ENCODE measurements around the gene FKBP3.
"Not testable (repeated sequence)": the region's sequence is repeated elsewhere in the genome, so short reads cannot be mapped to it uniquely, and the experiment has no call there.

FKBP3 gene

DNA sequence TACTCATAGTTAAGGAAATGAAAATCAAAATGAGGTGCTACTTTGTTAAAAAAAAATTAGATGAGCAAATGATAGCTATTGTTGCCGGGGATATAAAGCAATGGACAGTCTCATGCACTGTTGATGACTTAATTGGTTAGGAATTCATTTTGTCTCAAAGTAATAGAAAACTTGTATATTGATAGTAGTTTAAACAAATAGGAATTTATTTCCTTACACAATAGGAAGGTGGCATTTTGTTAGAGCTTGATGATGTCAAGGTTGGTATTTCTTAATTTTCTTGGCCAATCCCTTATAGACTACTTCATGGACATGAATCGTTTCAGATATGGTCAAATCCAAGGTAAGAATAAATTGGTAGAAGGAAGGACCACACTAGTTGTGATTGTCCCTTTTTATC is 42.6 kb downstream of the FKBP3 start:
- Mint-ChIP-seq H3K4me1 (ENCODE audit: low read depth) (peaks cover 24% of the 10 kb centered on the region), H3K9me3 (no peaks in the 10 kb centered on the region), H3K36me3 (ENCODE audit: low read depth) (peaks cover 44% of the 10 kb centered on the region), H3K27ac (no peak overlapping the region), H3K4me3 (no peak overlapping the region), H3K27me3 (no peaks in the 10 kb centered on the region)
- intact Hi-C loops (cut with micrococcal nuclease): no loop called here

DNA sequence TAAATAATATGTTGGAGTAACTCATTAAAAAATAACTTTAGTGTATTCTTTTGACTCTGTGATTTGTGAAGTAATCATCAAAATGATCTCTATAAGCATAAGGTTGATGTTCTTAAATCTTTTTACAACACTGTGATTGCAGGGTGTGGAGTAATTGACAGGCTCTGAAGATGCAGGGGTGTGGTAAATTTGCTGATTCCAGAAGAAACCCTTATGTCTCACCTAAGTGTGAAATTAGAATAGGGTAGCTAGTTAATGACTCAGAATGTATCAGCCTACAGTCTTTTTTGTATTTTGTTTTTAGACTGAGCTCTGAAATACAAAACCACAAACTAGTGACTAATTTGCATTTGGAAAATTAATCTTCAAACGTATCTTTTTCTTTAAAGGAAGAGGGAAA is 44.5 kb downstream of the FKBP3 start:
- peaks cover 25% of the 10 kb centered on the region for H3K36me3 Mint-ChIP-seq (ENCODE audit: low read depth)
- intact Hi-C loops (cut with micrococcal nuclease): no loop called here
- no peaks in the 10 kb centered on the region for H3K27me3 Mint-ChIP-seq
- H3K4me1 Mint-ChIP-seq (ENCODE audit: low read depth): peaks cover 43% of the 10 kb centered on the region
- H3K9me3 Mint-ChIP-seq: no peaks in the 10 kb centered on the region
- H3K4me3 Mint-ChIP-seq: no peak overlapping the region
- H3K27ac Mint-ChIP-seq: no peak overlapping the region

DNA sequence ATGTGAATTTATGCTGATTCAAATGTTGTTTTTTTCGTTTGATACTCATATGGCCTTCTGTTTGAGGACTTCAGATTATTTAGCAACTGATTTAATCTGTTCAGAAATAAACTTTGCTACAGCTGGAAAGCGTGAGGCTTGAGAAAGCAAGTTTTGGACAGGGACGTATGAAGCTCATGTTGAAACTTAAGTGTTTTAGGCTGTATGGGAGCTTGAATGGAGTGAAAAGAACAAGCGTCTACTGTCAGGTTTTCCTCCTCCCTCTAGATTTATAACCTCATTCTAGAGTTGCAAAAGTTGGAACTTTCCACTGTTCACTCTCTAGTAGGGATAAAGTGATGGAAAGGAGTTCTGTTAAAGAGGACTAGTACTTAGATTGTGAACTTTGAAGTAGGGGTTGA is 49.3 kb downstream of the FKBP3 start:
- peaks cover 9% of the 10 kb centered on the region for H3K27me3 Mint-ChIP-seq
- no peaks in the 10 kb centered on the region for H3K9me3 Mint-ChIP-seq
- intact Hi-C loops (cut with micrococcal nuclease): loop anchor here (1.0 to 2.0 kb wide), 3 partner anchors 50 to 168 kb away; partner anchors contain the start of genes FANCM, KLHL28 and MIS18BP1
- H3K27ac Mint-ChIP-seq: peak overlapping the region; percentile 96
- H3K4me1 Mint-ChIP-seq (ENCODE audit: low read depth): peaks cover 43% of the 10 kb centered on the region
- peaks cover 8% of the 10 kb centered on the region for H3K36me3 Mint-ChIP-seq (ENCODE audit: low read depth)
- peak overlapping the region; percentile 97 for H3K4me3 Mint-ChIP-seq

DNA sequence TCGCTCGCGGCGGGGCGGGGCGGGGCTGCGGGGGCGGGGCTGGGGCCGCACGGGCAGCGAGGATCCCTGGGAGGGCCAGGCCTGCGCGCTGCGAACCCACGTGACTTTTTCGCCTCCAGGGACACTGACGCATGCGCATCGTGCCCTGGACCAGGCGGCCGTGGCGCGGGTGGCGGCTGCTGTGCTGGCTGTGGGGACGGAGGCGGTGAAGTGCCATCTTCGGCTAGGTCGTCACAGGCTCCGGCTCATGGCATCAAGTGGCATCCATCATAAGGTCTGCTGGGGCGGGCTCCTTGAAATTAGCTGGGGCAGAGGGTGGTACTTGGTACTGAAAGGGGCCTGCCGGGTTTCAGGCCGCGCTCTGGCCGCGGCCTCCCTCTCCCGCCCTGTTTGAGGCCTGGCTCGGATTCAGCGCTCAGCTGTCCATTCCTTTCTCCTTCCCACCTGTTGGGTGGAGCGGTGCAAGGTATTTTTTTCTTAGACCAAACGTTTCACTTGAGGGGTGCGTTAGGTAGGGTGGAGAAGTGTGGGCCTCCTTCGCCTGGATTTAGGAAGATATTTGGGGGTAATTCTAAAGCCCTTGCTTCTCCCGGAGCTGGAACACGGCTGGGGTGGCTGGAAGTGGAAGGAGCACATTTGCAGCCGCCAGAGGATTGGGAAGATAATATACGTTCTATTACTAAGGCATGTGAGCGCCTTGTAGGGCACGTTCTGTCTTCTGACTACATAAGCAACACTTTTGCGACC is 50.1 kb downstream of the FKBP3 start, which contains the start of gene PRPF39:
Gene PRPF39 (plus strand): TSS at position 141 of the 747 bp plus-strand sequence. CDS start 11,124 bp downstream, outside the sequence.
- Mint-ChIP-seq H3K9me3 (no peaks in the 10 kb centered on the region), H3K4me3 (peak within 1 kb of the TSS; percentile 97), H3K4me1 (ENCODE audit: low read depth) (peaks cover 39% of the 10 kb centered on the region), H3K27ac (peak within 1 kb of the TSS; percentile 96), H3K36me3 (ENCODE audit: low read depth) (peaks cover 8% of the 10 kb centered on the region), H3K27me3 (peaks cover 9% of the 10 kb centered on the region)
- intact Hi-C loops (cut with micrococcal nuclease): loop anchor here (1.0 to 2.0 kb wide), 4 partner anchors 51 to 187 kb away; partner anchors contain the start of genes FANCM, KLHL28 and MIS18BP1

DNA sequence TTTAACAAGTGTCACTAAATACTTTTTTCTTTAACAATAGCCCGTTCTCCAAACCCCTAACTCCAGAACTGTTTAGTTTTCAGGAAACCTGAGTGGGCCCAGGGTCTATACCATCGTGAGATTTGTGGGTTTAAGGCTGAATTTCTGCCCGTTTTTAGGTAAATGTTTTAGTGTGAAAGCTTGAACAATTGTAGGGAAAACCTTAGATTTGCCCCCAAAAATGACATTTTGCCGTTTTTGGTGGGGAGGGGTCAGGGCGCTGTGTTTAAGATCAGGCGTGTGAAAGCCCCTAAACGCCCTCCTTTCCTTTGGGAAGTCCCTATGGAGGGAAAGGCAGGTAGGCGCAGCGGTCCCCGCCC is 50.7 kb downstream of the FKBP3 start:
- Mint-ChIP-seq H3K9me3 (no peaks in the 10 kb centered on the region), H3K4me3 (peak overlapping the region; percentile 97), H3K27me3 (peaks cover 9% of the 10 kb centered on the region), H3K27ac (peak overlapping the region; percentile 96), H3K4me1 (ENCODE audit: low read depth) (peaks cover 37% of the 10 kb centered on the region), H3K36me3 (ENCODE audit: low read depth) (peaks cover 8% of the 10 kb centered on the region)
- intact Hi-C loops (cut with micrococcal nuclease): loop anchor here (1.0 kb wide), 1 partner anchor 186 kb away; a partner anchor contains a TSS

DNA sequence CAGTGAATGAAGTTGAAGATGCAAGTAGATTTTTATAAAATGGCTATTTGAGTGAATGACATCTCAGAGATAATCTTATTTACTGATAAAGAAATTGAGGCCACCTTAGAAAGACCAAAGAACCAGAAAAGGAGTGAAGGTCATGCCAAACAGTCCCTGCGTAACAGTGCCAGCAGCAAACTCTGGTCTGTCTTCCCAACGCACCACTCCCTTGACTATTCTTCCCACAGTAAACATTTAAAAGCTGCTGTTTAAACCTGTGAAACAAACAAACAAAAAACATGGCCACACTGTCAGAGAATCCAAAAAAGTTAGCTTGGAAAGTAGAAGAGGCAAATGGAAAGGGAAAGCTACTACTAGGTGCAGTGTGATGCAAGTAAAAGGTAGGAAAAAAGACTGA is 51.9 kb downstream of the FKBP3 start:
- Mint-ChIP-seq H3K9me3 (no peaks in the 10 kb centered on the region), H3K4me1 (ENCODE audit: low read depth) (peaks cover 31% of the 10 kb centered on the region), H3K36me3 (ENCODE audit: low read depth) (peaks cover 8% of the 10 kb centered on the region), H3K27me3 (peaks cover 9% of the 10 kb centered on the region), H3K4me3 (no peak overlapping the region), H3K27ac (no peak overlapping the region)
- intact Hi-C loops (cut with micrococcal nuclease): no loop called here

DNA sequence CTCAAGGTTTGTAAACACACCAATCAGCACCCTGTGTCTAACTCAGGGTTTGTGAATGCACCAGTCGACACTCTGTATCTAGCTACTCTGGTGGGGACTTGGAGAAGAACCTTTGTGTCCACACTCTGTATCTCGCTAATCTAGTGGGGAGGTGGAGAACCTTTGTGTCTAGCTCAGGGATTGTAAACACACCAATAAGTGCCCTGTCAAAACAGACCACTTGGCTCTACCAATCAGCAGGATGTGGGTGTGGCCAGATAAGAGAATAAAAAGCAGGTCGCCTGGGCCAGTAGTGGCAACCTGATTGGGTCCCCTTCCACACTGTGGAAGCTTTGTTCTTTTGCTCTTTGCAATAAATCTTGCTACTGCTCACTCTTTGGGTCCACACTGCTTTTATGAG is 53.2 kb downstream of the FKBP3 start:
- H3K27ac Mint-ChIP-seq; intact Hi-C loops (cut with micrococcal nuclease); H3K36me3 Mint-ChIP-seq (ENCODE audit: low read depth): not testable (repeated sequence)

DNA sequence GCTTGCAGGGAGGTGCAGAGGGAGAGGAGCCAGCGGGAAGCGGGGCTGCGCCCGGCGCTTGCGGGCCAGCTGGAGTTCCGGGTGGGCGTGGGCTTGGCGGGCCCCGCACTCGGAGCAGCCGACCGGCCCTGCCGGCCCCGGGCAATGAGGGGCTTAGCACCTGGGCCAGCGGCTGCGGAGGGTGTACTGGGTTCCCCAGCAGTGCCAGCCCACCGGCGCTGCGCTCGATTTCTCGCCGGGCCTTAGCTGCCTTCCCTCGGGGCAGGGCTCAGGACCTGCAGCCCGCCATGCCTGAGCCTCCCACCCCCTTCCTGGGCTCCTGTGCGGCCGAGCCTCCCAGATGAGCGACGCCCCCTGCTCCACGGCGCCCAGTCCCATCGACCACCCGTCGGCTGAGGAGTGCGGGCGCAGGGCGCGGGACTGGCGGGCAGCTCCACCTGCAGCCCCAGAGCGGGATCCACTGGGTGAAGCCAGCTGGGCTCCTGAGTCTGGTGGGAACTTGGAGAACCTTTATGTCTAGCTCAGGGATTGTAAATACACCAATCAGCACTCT is 53.8 kb downstream of the FKBP3 start:
- H3K27me3 Mint-ChIP-seq; H3K9me3 Mint-ChIP-seq; H3K27ac Mint-ChIP-seq; H3K4me3 Mint-ChIP-seq; intact Hi-C loops (cut with micrococcal nuclease); H3K36me3 Mint-ChIP-seq (ENCODE audit: low read depth): not testable (repeated sequence)
- H3K4me1 Mint-ChIP-seq (ENCODE audit: low read depth): peaks cover 13% of the 10 kb centered on the region

More for the DNA sequence above, 53.2 kb downstream of the FKBP3 start:
- not testable (repeated sequence) for H3K27me3 Mint-ChIP-seq, H3K4me3 Mint-ChIP-seq, H3K9me3 Mint-ChIP-seq
- peaks cover 19% of the 10 kb centered on the region for H3K4me1 Mint-ChIP-seq (ENCODE audit: low read depth)

DNA sequence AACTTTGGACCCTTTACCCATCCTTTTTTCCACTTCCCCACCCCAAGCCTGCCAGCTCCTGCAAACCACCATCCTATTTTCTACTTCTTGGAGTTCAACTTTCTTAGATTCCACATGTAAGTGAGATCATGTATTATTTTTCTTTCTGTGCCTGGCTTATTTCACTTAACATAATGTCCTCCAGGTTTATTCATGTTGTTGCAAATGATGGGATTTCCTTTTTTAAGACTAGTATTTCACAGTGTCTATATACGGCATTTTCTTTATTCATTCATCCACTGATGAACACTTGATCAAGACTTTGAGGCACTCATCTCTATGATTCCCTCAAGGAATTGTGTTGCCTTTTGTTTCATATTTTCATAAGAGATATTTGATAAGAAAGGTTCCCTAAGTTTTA is 56.0 kb downstream of the FKBP3 start:
- intact Hi-C loops (cut with micrococcal nuclease): no loop called here
- no peaks in the 10 kb centered on the region for H3K9me3 Mint-ChIP-seq
- no peak overlapping the region for H3K27ac Mint-ChIP-seq
- peaks cover 9% of the 10 kb centered on the region for H3K27me3 Mint-ChIP-seq
- H3K36me3 Mint-ChIP-seq (ENCODE audit: low read depth): no peaks in the 10 kb centered on the region
- H3K4me3 Mint-ChIP-seq: no peak overlapping the region
- peaks cover 3% of the 10 kb centered on the region for H3K4me1 Mint-ChIP-seq (ENCODE audit: low read depth)

DNA sequence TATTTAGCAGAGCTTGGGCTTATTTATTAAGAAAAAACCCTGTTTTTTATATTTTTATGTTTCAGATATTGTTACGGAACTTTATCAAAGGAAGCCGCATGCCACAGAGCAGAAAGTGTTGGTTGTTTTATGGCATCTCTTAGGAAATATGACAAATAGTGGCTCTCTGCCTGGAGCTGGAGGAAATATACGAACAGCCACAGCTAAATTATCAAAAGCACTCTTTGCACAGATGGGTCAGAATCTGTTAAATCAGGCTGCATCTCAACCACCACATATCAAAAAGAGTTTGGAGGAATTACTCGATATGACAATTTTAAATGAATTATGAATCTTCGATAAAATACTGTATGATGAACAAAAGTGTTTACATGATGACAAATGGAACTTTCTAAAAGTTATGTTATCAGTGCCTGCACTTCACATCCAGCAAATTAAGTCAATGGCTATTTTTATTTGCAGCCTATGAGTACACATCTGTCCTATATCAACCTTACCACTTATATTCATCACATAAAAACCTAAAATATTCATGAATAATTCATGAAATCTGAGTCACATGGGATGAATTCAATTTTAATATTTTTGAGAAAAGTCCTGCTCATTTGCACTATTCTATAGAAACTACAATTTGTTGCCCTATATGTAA is 60.9 kb downstream of the FKBP3 start:
- H3K27ac Mint-ChIP-seq: no peak overlapping the region
- H3K27me3 Mint-ChIP-seq: no peaks in the 10 kb centered on the region
- peaks cover 23% of the 10 kb centered on the region for H3K36me3 Mint-ChIP-seq (ENCODE audit: low read depth)
- H3K4me1 Mint-ChIP-seq (ENCODE audit: low read depth): no peaks in the 10 kb centered on the region
- no peaks in the 10 kb centered on the region for H3K9me3 Mint-ChIP-seq
- intact Hi-C loops (cut with micrococcal nuclease): no loop called here
- no peak overlapping the region for H3K4me3 Mint-ChIP-seq

DNA sequence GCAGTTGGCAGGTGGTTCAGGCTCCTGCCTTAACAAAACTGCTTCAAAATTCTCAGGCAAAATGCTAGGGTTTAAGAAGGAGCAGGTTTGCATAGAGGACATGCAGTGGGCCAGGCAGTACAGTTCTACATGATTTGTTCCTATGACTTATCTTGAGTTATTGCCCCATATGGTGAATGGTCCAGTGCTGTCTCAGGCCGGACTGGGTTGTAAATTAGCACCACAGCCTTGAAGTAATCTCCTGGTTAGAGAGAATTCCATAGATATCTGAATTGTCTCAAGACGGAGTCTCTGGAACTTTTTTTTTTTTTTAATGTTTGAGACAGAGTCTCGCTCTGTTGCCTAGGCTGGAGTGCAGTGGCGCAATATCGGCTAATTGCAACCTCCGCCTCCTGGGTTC is 62.2 kb downstream of the FKBP3 start:
- no peaks in the 10 kb centered on the region for H3K9me3 Mint-ChIP-seq
- no peak overlapping the region for H3K27ac Mint-ChIP-seq
- H3K4me3 Mint-ChIP-seq: no peak overlapping the region
- intact Hi-C loops (cut with micrococcal nuclease): no loop called here
- H3K27me3 Mint-ChIP-seq: no peaks in the 10 kb centered on the region
- H3K4me1 Mint-ChIP-seq (ENCODE audit: low read depth): no peaks in the 10 kb centered on the region
- peaks cover 23% of the 10 kb centered on the region for H3K36me3 Mint-ChIP-seq (ENCODE audit: low read depth)

DNA sequence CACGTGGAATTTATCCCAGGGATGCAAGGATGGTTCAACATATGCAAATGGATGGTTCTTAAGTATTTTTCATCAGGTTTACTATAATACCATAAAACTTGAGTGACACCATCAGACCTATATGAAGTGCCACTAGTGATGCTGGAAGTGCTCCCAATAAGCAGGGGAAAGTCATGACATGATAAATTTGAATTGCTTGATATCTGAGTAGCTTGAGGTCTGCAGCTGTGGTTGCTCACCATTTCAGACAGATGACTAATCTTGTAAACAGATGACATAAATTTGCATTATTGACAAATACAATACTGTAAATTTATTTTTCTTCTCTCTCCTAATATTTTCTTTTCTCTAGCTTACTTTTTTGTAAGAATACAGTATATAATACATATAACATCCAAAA is 64.1 kb downstream of the FKBP3 start:
- Mint-ChIP-seq H3K4me1 (ENCODE audit: low read depth) (no peaks in the 10 kb centered on the region), H3K4me3 (no peak overlapping the region), H3K27me3 (no peaks in the 10 kb centered on the region), H3K9me3 (no peaks in the 10 kb centered on the region), H3K27ac (no peak overlapping the region), H3K36me3 (ENCODE audit: low read depth) (peaks cover 23% of the 10 kb centered on the region)
- intact Hi-C loops (cut with micrococcal nuclease): no loop called here

DNA sequence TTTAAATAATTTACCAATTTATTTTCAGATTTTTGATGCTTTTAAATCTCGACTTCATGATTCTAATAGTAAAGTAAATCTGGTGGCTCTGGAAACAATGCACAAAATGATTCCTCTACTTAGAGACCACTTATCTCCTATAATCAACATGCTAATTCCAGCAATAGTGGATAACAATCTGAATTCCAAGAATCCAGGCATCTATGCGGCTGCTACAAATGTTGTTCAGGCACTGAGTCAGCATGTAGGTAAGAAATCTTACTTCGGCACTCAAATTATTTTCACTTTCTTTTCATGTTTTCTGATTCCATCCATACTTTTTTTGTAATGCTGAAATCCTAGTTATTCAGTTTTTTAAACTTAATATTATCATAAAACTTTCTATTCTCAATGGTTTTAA is 65.9 kb downstream of the FKBP3 start:
- Mint-ChIP-seq H3K27ac (no peak overlapping the region), H3K4me1 (ENCODE audit: low read depth) (no peaks in the 10 kb centered on the region), H3K4me3 (no peak overlapping the region), H3K9me3 (no peaks in the 10 kb centered on the region), H3K27me3 (no peaks in the 10 kb centered on the region), H3K36me3 (ENCODE audit: low read depth) (peaks cover 28% of the 10 kb centered on the region)
- intact Hi-C loops (cut with micrococcal nuclease): no loop called here

DNA sequence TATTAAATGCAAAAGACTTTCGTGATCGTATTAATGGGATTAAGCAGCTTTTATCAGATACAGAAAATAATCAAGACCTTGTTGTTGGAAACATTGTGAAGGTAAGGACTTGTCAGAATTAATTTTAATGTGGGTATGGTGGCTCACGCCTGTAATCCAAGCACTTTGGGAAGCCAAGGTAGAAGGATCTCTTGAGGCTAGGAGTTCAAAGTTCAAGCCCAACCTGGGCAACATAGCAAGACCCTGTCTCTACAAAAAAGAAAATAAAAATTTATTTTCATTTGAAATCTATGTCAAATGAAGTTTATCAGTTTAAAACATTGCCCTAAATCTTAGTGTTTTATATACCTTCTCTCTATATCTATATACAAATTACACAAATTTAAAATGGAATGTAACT is 67.6 kb downstream of the FKBP3 start:
- intact Hi-C loops (cut with micrococcal nuclease): no loop called here
- no peaks in the 10 kb centered on the region for H3K27me3 Mint-ChIP-seq
- H3K27ac Mint-ChIP-seq: no peak overlapping the region
- no peak overlapping the region for H3K4me3 Mint-ChIP-seq
- no peaks in the 10 kb centered on the region for H3K4me1 Mint-ChIP-seq (ENCODE audit: low read depth)
- H3K36me3 Mint-ChIP-seq (ENCODE audit: low read depth): peaks cover 33% of the 10 kb centered on the region
- no peaks in the 10 kb centered on the region for H3K9me3 Mint-ChIP-seq
